GM12878 (cell line): ENCODE results near the gene GNAZ. TPM values are rescaled to one million over a fixed set of nuclear protein-coding genes. Genes with fewer than 3 reads are reported as not detected.

ENCODE experiments used
- ATAC-seq: fragments of 200-7000 bp; cut with Tn5 transposase; 3 replicates; pipeline ENCODE4 v1.9.1; 2020; ENCODE audit warnings: mild to moderate bottlenecking, moderate library complexity
- BruUV-seq: library from RNA; stranded (reverse); fragments of 400-500 nt; replicated peaks from 2 replicates; lab custom pipeline; 2021; lab: Mats Ljungman, UMichigan
- CTCF ChIA-PET: fragments of 300-600 bp; sonication (Branson Sonifier 250); formaldehyde crosslinking; extraction: SDS; loops from one replicate; lab custom pipeline; 2021; ENCODE audit warnings: inconsistent platforms; lab: Yijun Ruan, JAX
- POLR2A ChIA-PET: fragments of 350-600 bp; formaldehyde crosslinking; extraction: SDS; loops from one replicate; lab custom pipeline; 2021; ENCODE audit warnings: inconsistent platforms; lab: Charles Lee
- RAD21 ChIA-PET: fragments of 300-600 bp; sonication (Branson Sonifier 250); formaldehyde crosslinking; loops from one replicate; lab custom pipeline; 2023; ENCODE audit warnings: antibody characterized with exemption; ENCODE audit not compliant: unreplicated experiment; lab: Charles Lee
- SMC1A ChIA-PET: fragments of 300-600 bp; sonication (Branson Sonifier 250); formaldehyde crosslinking; loops from one replicate; lab custom pipeline; 2023; ENCODE audit not compliant: unreplicated experiment, uncharacterized antibody; lab: Charles Lee
- DNase-seq: peaks from one replicate; pipeline ENCODE4 v3.0.0-alpha.2; 2011; ENCODE audit warnings: low read depth, low spot score
- FAIRE-seq: peaks from 3 replicates; lab custom pipeline; 2011; peaks lifted over from hg19 to GRCh38; lab: Jason Lieb, UNC
- H2AFZ ChIP-seq: 2 replicates; pipeline ENCODE4 v1.6.0; 2011; ENCODE audit warnings: low read depth, low read length, control low read depth; ENCODE audit not compliant: control insufficient read depth
- H3K27ac ChIP-seq: 2 replicates; pipeline ENCODE4 v1.5.1; 2011; ENCODE audit warnings: control low read depth; ENCODE audit not compliant: control insufficient read depth, insufficient read depth
- H3K27me3 ChIP-seq, 2 experiments: replicated peaks in 1 of 2; 2 replicates each; pipeline versions ENCODE4 v1.6.0 to v1.6.1; 2011; ENCODE audit warnings: low read length in 1 of 2; ENCODE audit not compliant: control insufficient read depth in 2 of 2, insufficient read depth in 2 of 2
- H3K36me3 ChIP-seq, 2 experiments: 2 replicates each; pipeline ENCODE4 v1.5.1; 2011; ENCODE audit warnings: low read length in 1 of 2; ENCODE audit not compliant: control insufficient read depth in 2 of 2, insufficient read depth in 2 of 2
- H3K4me1 ChIP-seq: 2 replicates; pipeline ENCODE4 v1.6.1; 2011; ENCODE audit warnings: mild to moderate bottlenecking, low read length, moderate library complexity, mixed read lengths; ENCODE audit not compliant: control insufficient read depth, insufficient read depth
- H3K4me2 ChIP-seq: 2 replicates; pipeline ENCODE4 v1.6.0; 2011; ENCODE audit warnings: control low read depth; ENCODE audit not compliant: control insufficient read depth, insufficient read depth
- H3K4me3 ChIP-seq: fragments of 200-600 bp; sonication (generic); 2 replicates; pipeline ENCODE4 v1.5.1; 2016
- H3K79me2 ChIP-seq: 2 replicates; pipeline ENCODE4 v1.6.0; 2011; ENCODE audit warnings: low read length; ENCODE audit not compliant: control insufficient read depth, insufficient read depth
- H3K9ac ChIP-seq: 2 replicates; pipeline ENCODE4 v1.8.0; 2011; ENCODE audit warnings: low read length, control low read depth, mixed read lengths; ENCODE audit not compliant: control insufficient read depth, insufficient read depth
- H3K9me3 ChIP-seq: replicated peaks from 3 replicates; pipeline ENCODE4 v1.5.1; 2011; ENCODE audit warnings: mild to moderate bottlenecking, low read length; ENCODE audit not compliant: control insufficient read depth, insufficient read depth
- H4K20me1 ChIP-seq: 2 replicates; pipeline ENCODE4 v1.6.0; 2011; ENCODE audit not compliant: control insufficient read depth, insufficient read depth
- MEF2B ChIP-seq: fragments of 450-650 bp; IDR thresholded peaks from 2 replicates; pipeline ENCODE4 v1.6.1; 2018; ENCODE audit warnings: mild to moderate bottlenecking, moderate library complexity; ENCODE audit not compliant: partially characterized antibody, poor library complexity, severe bottlenecking
- SMAD1 ChIP-seq: fragments of 450-650 bp; IDR thresholded peaks from 2 replicates; pipeline ENCODE4 v1.6.1; 2018; ENCODE audit warnings: mild to moderate bottlenecking, low read depth; ENCODE audit not compliant: partially characterized antibody
- WGBS: methylation state at CpG from one replicate; pipeline ENCODE4 v1.1.6; 2016; ENCODE audit warnings: low lambda C conversion rate; ENCODE audit not compliant: insufficient replicate concordance, insufficient coverage; ENCODE audit errors: missing lambda C conversion rate; 5-methylcytosine and 5-hydroxymethylcytosine counted together
- in situ Hi-C: fragments of 300-500 bp; cut with MboI; formaldehyde crosslinking; loops from 9 replicates; pipeline ENCODE4 v1.14.3; 2018; ENCODE audit warnings: mixed read lengths
- intact Hi-C: fragments of 100-400 bp; cut with micrococcal nuclease; formaldehyde crosslinking; loops from one replicate; pipeline ENCODE4 v1.14.2; 2022; ENCODE audit not compliant: unreplicated experiment
- polyA plus RNA-seq, 11 experiments: library from polyadenylated mRNA; depleted of rRNA in 4 of 11; unstranded in 6 of 11; stranded (reverse) in 5 of 11; fragments of >200 nt; fragmentation: Nextera tagmentation in 4 of 11; fragmentation: Illumina TruSeq in 1 of 11; extraction: Ambion mirVana in 4 of 11; extraction: Trizol in 1 of 11; gene quantifications; 1 replicate in 1 of 11; 2 replicates in 10 of 11; pipeline versions ENCODE4 v1.2.1 to v1.2.3, GENCODE V29; 2011 to 2016; ENCODE audit warnings: inconsistent platforms in 2 of 11, missing spikeins in 2 of 11, low read depth in 1 of 11
- total RNA-seq, 4 experiments: library from RNA; depleted of rRNA in 3 of 4; stranded (reverse); fragments of >200 nt in 3 of 4; fragmentation: Illumina TruSeq in 1 of 4; extraction: Trizol in 1 of 4; gene quantifications; 2 replicates each; pipeline versions ENCODE4 v1.2.1 to v1.2.3, GENCODE V29; 2013 to 2021
- TF ChIP-seq, protein P1 (sequence below): fragments of 450-650 bp; IDR thresholded peaks from 2 replicates; pipeline ENCODE4 v1.6.1; 2017; ENCODE audit warnings: mild to moderate bottlenecking, moderate library complexity

GNAZ gene
- total and polyA plus RNA-seq, 10 of the 15 experiments (the other 5 are each of a cell fraction or from before 2014, with no cell fraction given): 0.09 to 1.0 (median 0.44) TPM; not detected in 1

DNA sequence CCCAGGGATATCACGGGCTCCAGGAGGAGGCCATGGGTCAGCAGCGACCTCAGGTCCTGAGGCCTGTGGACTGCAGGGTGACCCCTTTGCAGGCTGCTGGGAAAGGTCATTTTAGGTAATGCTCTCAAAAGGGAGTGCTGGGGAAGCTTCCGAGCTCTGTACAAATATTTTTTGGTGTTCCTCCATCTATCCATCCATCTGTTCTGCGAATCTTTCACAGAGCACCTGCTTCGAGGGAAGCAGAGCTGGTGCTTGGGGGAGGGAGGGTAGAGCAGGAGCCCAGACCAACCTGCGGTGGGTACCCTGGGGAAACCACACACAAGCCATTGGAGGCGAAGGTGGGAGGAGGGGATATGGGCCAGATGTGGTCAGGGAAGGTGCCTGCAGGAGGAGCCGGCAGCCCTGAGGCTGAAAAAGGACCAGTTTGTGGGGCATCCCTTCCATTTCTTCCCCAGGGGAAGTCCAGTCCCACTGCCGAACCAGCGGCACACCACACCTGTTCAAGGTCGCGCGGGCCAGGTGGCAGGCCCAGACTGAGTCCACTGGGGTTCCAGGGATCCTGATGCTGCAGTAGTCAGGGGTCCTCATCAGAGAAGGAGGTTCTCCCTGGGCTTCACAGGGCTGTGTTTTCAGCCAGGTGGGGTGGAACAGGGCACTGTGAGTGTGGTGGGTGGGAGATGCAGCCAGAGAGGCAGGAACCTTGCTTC is 13.1 kb downstream of the GNAZ start:
- in situ Hi-C loops (no loop called here), intact Hi-C loops (no loop called here)
- no TSS peak for BruUV-seq
- ATAC-seq: no peak
- no peaks in the 10 kb centered on the region for H3K36me3 ChIP-seq
- no peaks in the 10 kb centered on the region for H3K27me3 ChIP-seq
- H3K4me3 ChIP-seq: no peak overlapping the region
- H4K20me1 ChIP-seq: no peaks in the 10 kb centered on the region
- FAIRE-seq: no peak
- ChIA-PET POLR2A (no interaction called here), SMC1A (no interaction called here), RAD21 (no interaction called here), CTCF (no interaction called here)
- H3K4me2 ChIP-seq: no peak overlapping the region
- H3K4me1 ChIP-seq: no peaks in the 10 kb centered on the region; the same call in 1 of the 2 replicates
- H2AFZ ChIP-seq: no peak overlapping the region
- 41% methylated on average over 13 of the region's 13 CpGs for WGBS
- no peak overlapping the region for H3K9ac ChIP-seq
- no peak for DNase-seq
- H3K27ac ChIP-seq: no peak overlapping the region
- no peaks in the 10 kb centered on the region for H3K79me2 ChIP-seq
- TF ChIP-seq, protein P1, sequence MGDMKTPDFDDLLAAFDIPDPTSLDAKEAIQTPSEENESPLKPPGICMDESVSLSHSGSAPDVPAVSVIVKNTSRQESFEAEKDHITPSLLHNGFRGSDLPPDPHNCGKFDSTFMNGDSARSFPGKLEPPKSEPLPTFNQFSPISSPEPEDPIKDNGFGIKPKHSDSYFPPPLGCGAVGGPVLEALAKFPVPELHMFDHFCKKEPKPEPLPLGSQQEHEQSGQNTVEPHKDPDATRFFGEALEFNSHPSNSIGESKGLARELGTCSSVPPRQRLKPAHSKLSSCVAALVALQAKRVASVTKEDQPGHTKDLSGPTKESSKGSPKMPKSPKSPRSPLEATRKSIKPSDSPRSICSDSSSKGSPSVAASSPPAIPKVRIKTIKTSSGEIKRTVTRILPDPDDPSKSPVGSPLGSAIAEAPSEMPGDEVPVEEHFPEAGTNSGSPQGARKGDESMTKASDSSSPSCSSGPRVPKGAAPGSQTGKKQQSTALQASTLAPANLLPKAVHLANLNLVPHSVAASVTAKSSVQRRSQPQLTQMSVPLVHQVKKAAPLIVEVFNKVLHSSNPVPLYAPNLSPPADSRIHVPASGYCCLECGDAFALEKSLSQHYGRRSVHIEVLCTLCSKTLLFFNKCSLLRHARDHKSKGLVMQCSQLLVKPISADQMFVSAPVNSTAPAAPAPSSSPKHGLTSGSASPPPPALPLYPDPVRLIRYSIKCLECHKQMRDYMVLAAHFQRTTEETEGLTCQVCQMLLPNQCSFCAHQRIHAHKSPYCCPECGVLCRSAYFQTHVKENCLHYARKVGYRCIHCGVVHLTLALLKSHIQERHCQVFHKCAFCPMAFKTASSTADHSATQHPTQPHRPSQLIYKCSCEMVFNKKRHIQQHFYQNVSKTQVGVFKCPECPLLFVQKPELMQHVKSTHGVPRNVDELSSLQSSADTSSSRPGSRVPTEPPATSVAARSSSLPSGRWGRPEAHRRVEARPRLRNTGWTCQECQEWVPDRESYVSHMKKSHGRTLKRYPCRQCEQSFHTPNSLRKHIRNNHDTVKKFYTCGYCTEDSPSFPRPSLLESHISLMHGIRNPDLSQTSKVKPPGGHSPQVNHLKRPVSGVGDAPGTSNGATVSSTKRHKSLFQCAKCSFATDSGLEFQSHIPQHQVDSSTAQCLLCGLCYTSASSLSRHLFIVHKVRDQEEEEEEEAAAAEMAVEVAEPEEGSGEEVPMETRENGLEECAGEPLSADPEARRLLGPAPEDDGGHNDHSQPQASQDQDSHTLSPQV: no peak
- TF ChIP-seq SMAD1 (no peak), MEF2B (no peak)
- no peaks in the 10 kb centered on the region for H3K9me3 ChIP-seq
